Pancreas (tissue), 10 donors: ENCODE results near the gene CCDC85B. TPM values are rescaled to one million over a fixed set of nuclear protein-coding genes. Genes with fewer than 3 reads are reported as not detected.

Source experiments
- ATAC-seq, 4 donors: fragments of 200-7000 bp; cut with Tn5 transposase; one replicate each; pipeline versions ENCODE4 v1.8.0 to v1.9.1; 2020; ENCODE audit warnings: mild to moderate bottlenecking in 4 of 4, moderate library complexity in 4 of 4
- DNase-seq, 6 donors: peaks; one replicate each; pipeline ENCODE4 v3.0.0-alpha.2; 2020
- FAIRE-seq: peaks from 2 replicates; lab custom pipeline; 2012; peaks lifted over from hg19 to GRCh38; lab: Jason Lieb, UNC
- H3K27ac ChIP-seq, 4 donors: fragments of 200-600 bp; sonication (generic); 1 replicate in 3 of 4; 2 replicates in 1 of 4; pipeline versions ENCODE4 v1.5.0 to v1.8.0; 2020
- H3K27me3 ChIP-seq, 4 donors: fragments of 200-600 bp; one replicate each; pipeline ENCODE4 v1.8.0; 2021
- H3K36me3 ChIP-seq, 3 donors: fragments of 200-600 bp; sonication (generic) in 1 of 3; one replicate each; pipeline versions ENCODE4 v1.5.0 to v1.8.0; 2020 to 2021
- H3K4me1 ChIP-seq, 3 donors: fragments of 200-600 bp; one replicate each; pipeline ENCODE4 v1.8.0; 2021
- H3K4me3 ChIP-seq, 4 donors: fragments of 200-600 bp; sonication (generic) in 2 of 4; one replicate each; pipeline versions ENCODE4 v1.5.0 to v1.8.0; 2020 to 2021
- H3K9me3 ChIP-seq, 4 donors: fragments of 200-600 bp; one replicate each; pipeline ENCODE4 v1.8.0; 2021
- WGBS, 2 donors: extraction: QIAGEN DNeasy Blood & Tissue Kit; methylation state at CpG; one replicate each; pipeline ENCODE4 v1.1.7; 2013; 5-methylcytosine and 5-hydroxymethylcytosine counted together
- intact Hi-C, 3 donors: fragments of 100-400 bp; cut with DNase I; formaldehyde crosslinking; loops; one replicate each; pipeline versions ENCODE4 v1.11.1 to v1.14.2; 2022
- polyA plus RNA-seq, 2 donors: library from polyadenylated mRNA; stranded (reverse); fragments of 200-250 nt; gene quantifications; one replicate each; pipeline ENCODE4 v1.2.3, GENCODE V29; 2013
- total RNA-seq, 6 donors: library from RNA; stranded (reverse); fragmentation: NEBNext Ultra II Directional in 4 of 6; extraction: Animal tissue kit (Norgen Biotek cat#: 25700) in 4 of 6; gene quantifications; one replicate each; pipeline versions ENCODE4 v1.2.1 to v1.2.4, GENCODE V29; 2021 to 2023
- TF ChIP-seq, protein P1 (sequence below), 4 donors: fragments of 200-600 bp; sonication (generic) in 3 of 4; IDR thresholded peaks; one replicate each; pipeline versions ENCODE4 v1.5.0 to v1.8.0; 2021; ENCODE audit warnings: antibody characterized with exemption in 4 of 4
- donor health status: healthy with polysubstance abuse.
- donor health status: DM: no; HTN: no; CAD: no; lungs with moderate emphysema.
- donor health status: DM: no; HTN: no; CAD: no.
- donor health status: control.
- donor health status: control.
- donor health status: Bipolar disorder and iron deficiency.
- donor health status: DM: yes; HTN: yes; CAD: no.
- donor health status: DM: no; HTN: no; CAD: no.
- donor health status: DM: no; HTN: no; CAD: no.
- donor health status: DM: yes; HTN: yes; CAD: no.

The CCDC85B gene
- total and polyA plus RNA-seq, 8 donors, result 7.7 to 22.4 (median 11.3) TPM

DNA sequence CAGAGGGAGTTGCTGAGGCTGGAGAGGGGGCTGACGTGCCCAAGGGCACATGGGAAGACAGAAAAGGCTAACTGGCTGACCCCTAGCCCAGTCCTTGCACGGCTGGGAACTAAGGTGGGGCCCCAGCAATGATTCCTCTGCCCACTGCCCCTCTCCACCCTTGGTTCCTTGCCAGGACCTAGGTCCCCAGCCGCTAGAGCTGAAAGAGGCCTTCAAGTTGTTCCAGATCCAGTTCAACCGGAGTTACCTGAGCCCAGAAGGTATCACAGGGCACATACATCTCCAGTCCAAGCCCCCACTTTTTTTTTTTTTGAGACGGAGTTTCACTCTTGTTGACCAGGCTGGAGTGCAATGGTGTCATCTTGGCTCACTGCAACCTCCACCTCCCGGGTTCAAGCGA lies 10.4 kb upstream of the CCDC85B start:
- no peak overlapping the region for H3K4me3 ChIP-seq
- H3K4me1 ChIP-seq, result no peaks in the 10 kb centered on the region
- DNase-seq, result no peak
- no peaks in the 10 kb centered on the region for H3K9me3 ChIP-seq
- TF ChIP-seq, protein P1, sequence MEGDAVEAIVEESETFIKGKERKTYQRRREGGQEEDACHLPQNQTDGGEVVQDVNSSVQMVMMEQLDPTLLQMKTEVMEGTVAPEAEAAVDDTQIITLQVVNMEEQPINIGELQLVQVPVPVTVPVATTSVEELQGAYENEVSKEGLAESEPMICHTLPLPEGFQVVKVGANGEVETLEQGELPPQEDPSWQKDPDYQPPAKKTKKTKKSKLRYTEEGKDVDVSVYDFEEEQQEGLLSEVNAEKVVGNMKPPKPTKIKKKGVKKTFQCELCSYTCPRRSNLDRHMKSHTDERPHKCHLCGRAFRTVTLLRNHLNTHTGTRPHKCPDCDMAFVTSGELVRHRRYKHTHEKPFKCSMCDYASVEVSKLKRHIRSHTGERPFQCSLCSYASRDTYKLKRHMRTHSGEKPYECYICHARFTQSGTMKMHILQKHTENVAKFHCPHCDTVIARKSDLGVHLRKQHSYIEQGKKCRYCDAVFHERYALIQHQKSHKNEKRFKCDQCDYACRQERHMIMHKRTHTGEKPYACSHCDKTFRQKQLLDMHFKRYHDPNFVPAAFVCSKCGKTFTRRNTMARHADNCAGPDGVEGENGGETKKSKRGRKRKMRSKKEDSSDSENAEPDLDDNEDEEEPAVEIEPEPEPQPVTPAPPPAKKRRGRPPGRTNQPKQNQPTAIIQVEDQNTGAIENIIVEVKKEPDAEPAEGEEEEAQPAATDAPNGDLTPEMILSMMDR (IDR thresholded peaks at IDR 0.05), result no peak
- intact Hi-C loops, result loop anchor here in 1 of 3 donors (5.0 kb wide), 1 partner anchor 107 kb away; no protein-coding TSS in a partner anchor
- no peak for ATAC-seq
- no peak overlapping the region for H3K27ac ChIP-seq
- 69 to 71% methylated on average over 7 of the region's 7 CpGs for WGBS, 2 donors
- no peak for FAIRE-seq
- H3K27me3 ChIP-seq, result no peaks in the 10 kb centered on the region
- H3K36me3 ChIP-seq, result peaks cover 0 to 4% (median 0%) of the 10 kb centered on the region in 3 donors

- DNase-seq (peak in 2 of 6 donors; percentile 14 to 52), ATAC-seq (no peak), FAIRE-seq (no peak)
- intact Hi-C loops, result loop anchor here in 1 of 3 donors (5.0 kb wide), 1 partner anchor 106 kb away; no protein-coding TSS in a partner anchor
- no peak overlapping the region for H3K4me3 ChIP-seq
- no peaks in the 10 kb centered on the region for H3K9me3 ChIP-seq
- H3K27ac ChIP-seq, result no peak overlapping the region
- no peaks in the 10 kb centered on the region for H3K27me3 ChIP-seq
- peaks cover 0 to 4% (median 0%) of the 10 kb centered on the region in 3 donors for H3K36me3 ChIP-seq
- 80 to 81% methylated on average over 7 of the region's 7 CpGs for WGBS, 2 donors
- H3K4me1 ChIP-seq, result no peaks in the 10 kb centered on the region
- TF ChIP-seq, protein P1 (IDR thresholded peaks at IDR 0.05), result no peak
Measured at GRCh38 chr11:65880844-65881421, 9.5 kb upstream of the CCDC85B start.

GRCh38 chr11:65882120-65883057 lies 8.1 kb upstream of the CCDC85B start:
- no peaks in the 10 kb centered on the region for H3K9me3 ChIP-seq
- WGBS, 2 donors, result 88 to 94% methylated on average over 28 to 30 of the region's 30 CpGs
- no peak overlapping the region for H3K27ac ChIP-seq
- H3K4me1 ChIP-seq, result peaks cover 0 to 3% (median 2%) of the 10 kb centered on the region in 3 donors
- H3K27me3 ChIP-seq, result no peaks in the 10 kb centered on the region
- no peak overlapping the region for H3K4me3 ChIP-seq
- intact Hi-C loops, result loop anchor here in 1 of 3 donors (5.0 kb wide), 1 partner anchor 105 kb away; no protein-coding TSS in a partner anchor
- ATAC-seq (no peak), DNase-seq (no peak), FAIRE-seq (no peak)
- TF ChIP-seq, protein P1 (IDR thresholded peaks at IDR 0.05), result no peak
- peaks cover 0 to 4% (median 0%) of the 10 kb centered on the region in 3 donors for H3K36me3 ChIP-seq

- whole genome bisulfite sequencing, 2 donors, result 91 to 92% methylated on average over 13 of the region's 13 CpGs
- no peak for DNase-seq
- H3K9me3 ChIP-seq, result no peaks in the 10 kb centered on the region
- no peak overlapping the region for H3K27ac ChIP-seq
- no peak overlapping the region for H3K4me3 ChIP-seq
- peaks cover 0 to 4% (median 0%) of the 10 kb centered on the region in 3 donors for H3K36me3 ChIP-seq
- intact Hi-C loops, result loop anchor here in 1 of 3 donors (5.0 kb wide), 1 partner anchor 104 kb away; no protein-coding TSS in a partner anchor
- ATAC-seq, result no peak
- TF ChIP-seq, protein P1 (IDR thresholded peaks at IDR 0.05), result no peak
- no peaks in the 10 kb centered on the region for H3K27me3 ChIP-seq
- no peak for FAIRE-seq
- H3K4me1 ChIP-seq, result peaks cover 0 to 8% (median 7%) of the 10 kb centered on the region in 3 donors
Measured at GRCh38 chr11:65883058-65883761, 7.3 kb upstream of the CCDC85B start.
